Natural killer cell (primary cell): Measurements from ENCODE around the gene MXD4. TPM values are rescaled to one million over a fixed set of nuclear protein-coding genes. Genes with fewer than 3 reads are reported as not detected.

ENCODE experiments used
- ATAC-seq, 3 donors: fragments of 150-1000 bp in 2 of 3; fragments of 200-7000 bp in 1 of 3; cut with Tn5 transposase; 1 replicate in 1 of 3; 2 replicates in 2 of 3; pipeline ENCODE4 v1.10.0; 2021; ENCODE audit warnings: mild to moderate bottlenecking in 2 of 3, moderate library complexity in 2 of 3
- DNase-seq, 2 donors: peaks; one replicate each; pipeline versions ENCODE4 v3.0.0 to v3.0.0-alpha.2; 2013 to 2021; ENCODE audit warnings: mixed read lengths in 1 of 2
- H3K27ac ChIP-seq: one replicate; pipeline ENCODE4 v1.5.1; 2013; ENCODE audit warnings: mild to moderate bottlenecking, low read length
- H3K27me3 ChIP-seq: one replicate; pipeline ENCODE4 v1.6.1; 2013; ENCODE audit warnings: low read length; ENCODE audit not compliant: control insufficient read depth, insufficient read depth
- H3K36me3 ChIP-seq: one replicate; pipeline ENCODE4 v1.6.1; 2013; ENCODE audit warnings: low read length; ENCODE audit not compliant: control insufficient read depth, insufficient read depth
- H3K4me1 ChIP-seq: one replicate; pipeline ENCODE4 v1.6.1; 2013; ENCODE audit warnings: low read length; ENCODE audit not compliant: control insufficient read depth, insufficient read depth
- H3K4me3 ChIP-seq: one replicate; pipeline ENCODE4 v1.5.1; 2013; ENCODE audit warnings: low read length
- H3K9me3 ChIP-seq: one replicate; pipeline ENCODE4 v1.6.1; 2013; ENCODE audit warnings: low read length; ENCODE audit not compliant: control insufficient read depth, insufficient read depth
- H3K27ac Mint-ChIP-seq, 2 donors: one replicate each; pipeline ENCODE4 v1.8.0; 2022; ENCODE audit warnings: mild to moderate bottlenecking in 2 of 2, mixed read lengths in 2 of 2, moderate library complexity in 1 of 2
- H3K27me3 Mint-ChIP-seq, 2 donors: one replicate each; pipeline ENCODE4 v1.8.0; 2022; ENCODE audit warnings: low read depth in 2 of 2, mixed read lengths in 2 of 2
- H3K36me3 Mint-ChIP-seq: one replicate; pipeline ENCODE4 v1.8.0; 2022; ENCODE audit warnings: mixed read lengths
- H3K4me1 Mint-ChIP-seq, 2 donors: one replicate each; pipeline ENCODE4 v1.8.0; 2022; ENCODE audit warnings: mixed read lengths in 2 of 2
- H3K4me3 Mint-ChIP-seq: one replicate; pipeline ENCODE4 v1.8.0; 2022; ENCODE audit warnings: mild to moderate bottlenecking, moderate library complexity, mixed read lengths
- H3K9me3 Mint-ChIP-seq, 2 donors: one replicate each; pipeline ENCODE4 v1.8.0; 2022; ENCODE audit warnings: mixed read lengths in 2 of 2
- CTCF ChIP-seq: fragments of 200-600 bp; IDR thresholded peaks from one replicate; pipeline ENCODE4 v1.8.0; 2022; ENCODE audit warnings: antibody characterized with exemption
- WGBS: methylation state at CpG from one replicate; pipeline ENCODE4 v1.1.7; 2013; ENCODE audit warnings: missing lambda C conversion rate; ENCODE audit not compliant: insufficient coverage; 5-methylcytosine and 5-hydroxymethylcytosine counted together
- intact Hi-C: fragments of 100-400 bp; cut with micrococcal nuclease; formaldehyde crosslinking; loops from one replicate; pipeline ENCODE4 v1.14.2; 2022
- total RNA-seq, 4 donors: library from RNA; stranded (reverse); fragments of 120-200 nt in 1 of 4; gene quantifications; one replicate each; pipeline versions ENCODE4 v1.2.3 to v1.2.4, GENCODE V29; 2013 to 2022

MXD4 gene
- total RNA-seq, 3 donors from 2014 or later (not counting 1 experiment from before 2014, with no cell fraction given), result 141 to 172 (median 166) TPM

GRCh38 chr4:2284161-2284933 lies 22.4 kb upstream of the MXD4 start:
- H3K27me3 Mint-ChIP-seq, result no peaks in the 10 kb centered on the region
- H3K9me3 Mint-ChIP-seq, result no peaks in the 10 kb centered on the region
- peaks cover 27 to 46% of the 10 kb centered on the region in 2 donors for H3K4me1 Mint-ChIP-seq
- Histone ChIP-seq H3K4me1 (peaks cover 38% of the 10 kb centered on the region), H3K27ac (no peak overlapping the region), H3K27me3 (no peaks in the 10 kb centered on the region), H3K4me3 (no peak overlapping the region), H3K36me3 (no peaks in the 10 kb centered on the region), H3K9me3 (no peaks in the 10 kb centered on the region)
- 96% methylated on average over 23 of the region's 23 CpGs for WGBS
- intact Hi-C loops, result loop anchor here (5.0 kb wide), 2 partner anchors 42 to 183 kb away; partner anchors contain the start of genes HAUS3, POLN and RNF4
- DNase-seq (no peak), ATAC-seq (no peak)
- H3K27ac Mint-ChIP-seq, result peak overlapping the region; percentile 95 to 97
- H3K4me3 Mint-ChIP-seq, result no peak overlapping the region
- TF ChIP-seq CTCF, result no peak
- H3K36me3 Mint-ChIP-seq, result no peaks in the 10 kb centered on the region

DNA sequence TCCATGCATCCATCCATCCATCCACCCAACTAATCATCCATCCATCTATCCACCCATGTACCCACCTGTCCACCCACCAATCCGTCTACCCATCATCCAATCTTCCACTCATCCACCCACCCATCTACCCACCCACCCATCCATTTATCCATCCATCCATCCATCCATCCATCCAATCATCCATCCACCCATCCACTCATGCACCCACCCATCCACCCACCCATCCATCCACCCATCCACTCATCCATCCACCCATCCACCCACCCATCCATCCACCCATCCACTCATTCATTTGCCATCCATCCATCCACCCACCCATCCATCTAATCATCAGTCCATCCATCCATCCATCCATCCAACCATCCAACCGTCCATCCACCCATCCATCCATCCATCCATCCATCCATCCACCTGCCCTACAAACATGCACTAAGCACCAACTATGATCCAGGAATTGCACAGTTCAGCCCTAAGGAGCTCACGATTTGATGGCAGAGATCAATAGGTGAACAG lies 21.3 kb upstream of the MXD4 start:
- TF ChIP-seq CTCF, result no peak
- Histone ChIP-seq H3K9me3 (no peaks in the 10 kb centered on the region), H3K4me3 (no peak overlapping the region), H3K27me3 (no peaks in the 10 kb centered on the region), H3K4me1 (peaks cover 33% of the 10 kb centered on the region), H3K27ac (no peak overlapping the region), H3K36me3 (no peaks in the 10 kb centered on the region)
- H3K27me3 Mint-ChIP-seq, result no peaks in the 10 kb centered on the region
- no peak overlapping the region for H3K4me3 Mint-ChIP-seq
- H3K9me3 Mint-ChIP-seq, result no peaks in the 10 kb centered on the region
- no peaks in the 10 kb centered on the region for H3K36me3 Mint-ChIP-seq
- ATAC-seq (no peak), DNase-seq (no peak)
- H3K4me1 Mint-ChIP-seq, result peaks cover 27 to 46% of the 10 kb centered on the region in 2 donors
- H3K27ac Mint-ChIP-seq, result peak overlapping the region; percentile 95 to 97
- 97% methylated on average over 3 of the region's 3 CpGs for WGBS
- intact Hi-C loops, result loop anchor here (5.0 kb wide), 2 partner anchors 41 to 184 kb away; partner anchors contain the start of genes HAUS3, POLN and RNF4

- Histone ChIP-seq H3K9me3 (no peaks in the 10 kb centered on the region), H3K27me3 (no peaks in the 10 kb centered on the region), H3K4me3 (no peak overlapping the region), H3K27ac (peak overlapping the region; percentile 89), H3K36me3 (no peaks in the 10 kb centered on the region), H3K4me1 (peaks cover 33% of the 10 kb centered on the region)
- peaks cover 27 to 46% of the 10 kb centered on the region in 2 donors for H3K4me1 Mint-ChIP-seq
- ATAC-seq (peak; percentile 85 to 94 (median 87)), DNase-seq (peak; percentile 79 to 97)
- H3K4me3 Mint-ChIP-seq, result peak overlapping the region; percentile 76
- peak; percentile 27 for TF ChIP-seq CTCF
- WGBS, result 17% methylated on average over 9 of the region's 10 CpGs
- H3K9me3 Mint-ChIP-seq, result no peaks in the 10 kb centered on the region
- H3K36me3 Mint-ChIP-seq, result no peaks in the 10 kb centered on the region
- intact Hi-C loops, result loop anchor here (1.0 to 5.0 kb wide), 5 partner anchors 10 to 186 kb away; partner anchors contain the start of genes HAUS3, MXD4, POLN and RNF4
- H3K27me3 Mint-ChIP-seq, result no peaks in the 10 kb centered on the region
- peak overlapping the region; percentile 95 to 97 for H3K27ac Mint-ChIP-seq
Observed at GRCh38 chr4:2281575-2282343, 19.9 kb upstream of the MXD4 start.
